DND-41 (cell line): ENCODE results near the gene GPR107.

ENCODE experiments used
- CTCF ChIP-seq: IDR thresholded peaks from 2 replicates; pipeline ENCODE4 v1.5.1; 2012; ENCODE audit warnings: borderline replicate concordance, low read length, moderate library complexity, mild to moderate bottlenecking; ENCODE audit not compliant: poor library complexity, severe bottlenecking; ENCODE audit errors: extremely low read depth
- EZH2 ChIP-seq: IDR thresholded peaks from 3 replicates; pipeline ENCODE4 v1.6.1; 2012; ENCODE audit warnings: borderline replicate concordance, low read depth, mild to moderate bottlenecking, moderate library complexity, low read length, inconsistent platforms; ENCODE audit not compliant: severe bottlenecking

DNA sequence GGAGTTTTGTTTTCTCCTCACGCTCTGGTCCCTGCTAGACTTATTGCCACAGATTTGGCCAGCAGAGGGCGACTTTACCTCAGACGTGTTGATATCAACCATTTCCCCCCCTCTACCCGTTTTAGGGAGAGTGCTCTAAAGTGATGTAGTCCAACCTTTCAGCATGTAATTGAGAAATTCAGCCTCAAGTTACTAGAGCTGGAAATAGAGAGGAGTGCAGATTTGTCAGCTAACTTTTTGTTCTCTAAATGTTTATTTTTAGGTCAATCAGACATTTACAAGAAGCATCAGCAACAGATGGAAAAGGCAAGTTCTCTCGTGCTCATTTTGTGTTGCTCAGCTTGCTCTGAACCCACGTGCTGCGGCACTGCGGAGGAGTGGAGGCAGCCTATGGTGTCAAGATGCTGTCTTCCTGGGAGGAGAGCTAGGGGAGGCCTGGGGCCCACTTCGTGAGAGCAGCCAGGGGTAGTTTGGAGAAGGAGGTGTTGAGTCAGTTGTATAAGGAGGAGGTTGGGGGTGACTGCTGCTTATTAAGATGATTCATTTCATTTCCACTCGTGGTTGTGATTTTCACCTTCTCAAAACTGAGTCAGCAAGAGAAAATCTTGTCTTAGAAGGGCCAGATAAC lies 53.6 kb downstream of the GPR107 start:
- TF ChIP-seq CTCF, result peak; percentile 89
- no peak for TF ChIP-seq EZH2
